ENCODE results near the gene CLN6.
"Not testable (repeated sequence)": the region's sequence is repeated elsewhere in the genome, so short reads cannot be mapped to it uniquely, and the experiment has no call there.

CLN6 gene

DNA sequence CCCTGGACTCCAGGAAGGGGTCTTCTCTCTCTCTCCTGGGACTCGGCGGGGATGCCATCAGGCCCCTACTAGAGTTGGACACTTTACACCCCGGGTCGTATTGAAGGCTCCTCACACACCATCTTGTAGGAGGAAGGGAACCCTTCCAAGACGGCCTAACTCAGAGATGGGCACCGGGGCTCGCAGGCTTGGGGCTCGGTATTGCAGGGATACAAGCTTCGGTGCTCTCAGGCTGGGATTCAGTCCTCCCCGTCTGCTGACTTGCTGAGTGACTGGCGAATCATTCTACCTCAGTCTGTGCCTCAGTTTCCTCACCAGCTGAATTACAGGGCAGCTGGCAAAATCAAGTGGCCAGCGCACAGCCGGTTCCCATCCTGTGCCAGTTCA is 24.0 kb downstream of the CLN6 start:
- no peak for DNase-seq

DNA sequence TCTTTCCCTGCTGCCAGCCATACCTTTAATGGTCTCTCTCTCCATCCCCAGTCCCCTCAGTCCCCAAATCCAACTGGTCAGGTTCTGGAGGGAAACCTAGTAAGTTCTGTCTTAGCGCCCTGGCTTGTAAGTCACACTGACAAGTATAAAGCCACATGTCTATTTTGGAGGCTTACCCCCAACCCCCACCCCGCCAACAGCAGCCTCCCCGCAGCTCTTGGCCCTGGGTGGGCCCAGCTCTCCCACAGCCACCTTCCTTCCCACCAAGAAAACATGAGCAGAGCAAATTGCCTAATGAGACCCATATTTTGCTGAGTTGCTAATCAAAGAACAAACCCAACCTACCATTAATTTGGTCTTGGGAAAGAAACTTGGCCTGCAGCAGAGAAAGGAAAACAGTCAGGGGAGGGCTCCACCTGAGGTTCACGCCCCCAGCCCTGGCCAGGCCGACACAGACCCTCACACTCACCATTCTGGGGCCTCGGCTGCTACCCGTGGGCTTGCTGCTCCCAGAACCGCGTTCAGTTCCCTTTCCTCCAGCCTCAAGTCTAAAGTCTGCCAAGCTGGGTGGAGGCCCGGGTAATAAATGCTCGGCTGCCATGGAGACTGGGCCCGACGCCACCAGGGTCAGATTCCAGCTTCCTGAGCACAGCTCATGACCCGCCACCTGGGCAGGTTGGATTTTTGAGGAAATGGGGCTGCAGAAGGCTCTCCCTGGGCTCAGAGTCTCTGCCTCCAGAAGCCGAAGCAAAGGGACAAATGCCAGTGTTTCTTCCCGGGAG is 24.6 kb downstream of the CLN6 start, which contains the start of gene CALML4:
TSS of gene CALML4 (minus strand) at position 557 of the 782 bp plus-strand sequence. CDS start at position 472, 85 bp downstream.
- DNase-seq: peak; percentile 36 to 64 (median 52)

DNA sequence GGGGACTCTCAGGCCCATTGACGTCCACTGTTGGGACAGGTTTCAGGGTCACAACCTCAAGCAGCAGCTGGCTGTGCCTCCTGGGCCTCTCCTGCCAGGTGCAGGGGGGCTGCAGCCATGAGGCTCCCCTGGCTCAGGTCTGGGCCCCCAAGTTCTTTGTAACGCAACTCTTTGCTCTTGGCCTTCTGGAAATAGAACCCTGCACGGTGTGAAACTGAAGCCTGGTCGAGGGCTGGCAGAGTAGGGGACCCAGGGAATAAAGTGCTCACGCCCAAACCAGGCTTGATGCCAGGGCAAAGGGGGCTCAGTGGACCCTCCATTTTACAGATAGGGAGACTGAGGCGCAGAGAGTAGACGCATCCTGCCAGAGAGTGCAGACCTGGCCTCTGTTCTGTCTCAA is 25.2 kb downstream of the CLN6 start:
- no peak for DNase-seq

DNA sequence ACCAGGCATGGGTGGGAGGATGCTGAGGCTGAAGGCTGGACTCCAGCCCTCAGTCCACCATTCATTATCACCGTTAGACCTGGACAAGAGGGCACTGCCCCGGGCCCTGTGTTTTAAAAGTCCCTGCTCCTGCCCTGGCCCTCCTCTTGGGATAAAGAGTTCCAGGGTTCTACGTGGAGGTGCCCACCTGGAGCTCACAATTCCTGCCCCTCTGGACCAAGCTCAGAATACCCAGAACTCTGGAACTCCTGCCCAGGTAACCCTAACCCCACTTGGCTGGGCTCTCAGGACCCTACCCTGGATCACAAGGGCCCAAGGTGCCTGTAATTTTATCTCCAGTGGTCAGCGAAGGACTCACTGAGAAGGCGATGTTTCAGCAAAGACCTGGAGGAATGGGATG is 25.6 kb downstream of the CLN6 start:
- no peak for DNase-seq

DNA sequence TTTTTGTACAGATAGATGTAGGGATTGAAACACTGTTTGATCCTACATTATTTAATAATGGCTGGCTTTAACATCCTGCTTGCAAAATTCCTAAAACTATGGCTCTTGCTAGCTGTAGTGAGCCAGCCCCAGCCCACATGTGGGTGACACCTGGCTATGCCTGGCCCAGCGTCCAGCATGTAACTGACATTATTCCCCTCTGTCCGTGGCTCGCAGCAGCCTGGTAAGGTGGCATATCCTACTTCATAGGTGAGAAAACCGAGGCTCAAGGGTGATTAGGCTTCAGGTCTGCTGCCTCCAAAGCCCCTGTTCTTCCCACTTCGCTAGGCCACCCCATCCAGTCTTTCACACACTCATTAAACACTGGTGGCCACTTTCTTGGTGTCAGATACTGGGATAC is 26.0 kb downstream of the CLN6 start:
- DNase-seq: no peak

DNA sequence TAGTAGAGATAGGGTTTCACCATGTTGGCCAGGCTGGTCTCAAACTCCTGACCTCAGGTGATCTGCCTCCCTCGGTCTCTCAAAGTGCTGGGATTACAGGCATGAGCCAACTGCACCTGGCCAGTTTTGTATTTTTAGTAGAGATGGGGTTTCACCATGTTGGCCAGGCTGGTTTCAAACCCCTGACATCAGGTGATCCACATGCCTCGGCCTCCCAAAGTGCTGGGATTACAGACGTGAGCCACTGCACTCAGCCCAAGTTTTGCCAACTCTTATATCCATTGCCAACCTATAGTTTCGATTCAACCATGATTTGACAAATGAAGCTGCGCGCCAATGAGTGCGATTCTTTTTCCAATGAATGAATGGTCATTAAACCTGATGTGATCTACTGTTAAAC is 26.5 kb downstream of the CLN6 start:
- DNase-seq: not testable (repeated sequence)

DNA sequence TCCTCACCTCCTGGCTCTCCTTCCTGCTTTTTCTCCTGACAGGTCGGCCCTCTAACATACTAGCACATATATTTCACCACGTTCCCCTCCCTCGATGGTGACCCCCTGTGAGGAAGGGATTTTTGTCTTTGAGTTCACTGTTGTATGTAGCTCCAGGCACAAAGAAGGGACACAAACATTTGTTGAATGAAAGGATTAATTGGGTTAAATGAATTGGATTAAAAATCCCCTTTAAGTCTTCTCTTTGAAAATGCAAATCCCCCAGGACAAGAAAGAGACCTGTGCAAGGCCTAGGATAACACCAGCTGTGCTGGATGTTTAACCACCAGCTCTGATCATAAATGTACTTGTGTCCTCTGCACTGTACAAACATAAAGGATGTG is 27.7 kb downstream of the CLN6 start:
- DNase-seq: no peak

DNA sequence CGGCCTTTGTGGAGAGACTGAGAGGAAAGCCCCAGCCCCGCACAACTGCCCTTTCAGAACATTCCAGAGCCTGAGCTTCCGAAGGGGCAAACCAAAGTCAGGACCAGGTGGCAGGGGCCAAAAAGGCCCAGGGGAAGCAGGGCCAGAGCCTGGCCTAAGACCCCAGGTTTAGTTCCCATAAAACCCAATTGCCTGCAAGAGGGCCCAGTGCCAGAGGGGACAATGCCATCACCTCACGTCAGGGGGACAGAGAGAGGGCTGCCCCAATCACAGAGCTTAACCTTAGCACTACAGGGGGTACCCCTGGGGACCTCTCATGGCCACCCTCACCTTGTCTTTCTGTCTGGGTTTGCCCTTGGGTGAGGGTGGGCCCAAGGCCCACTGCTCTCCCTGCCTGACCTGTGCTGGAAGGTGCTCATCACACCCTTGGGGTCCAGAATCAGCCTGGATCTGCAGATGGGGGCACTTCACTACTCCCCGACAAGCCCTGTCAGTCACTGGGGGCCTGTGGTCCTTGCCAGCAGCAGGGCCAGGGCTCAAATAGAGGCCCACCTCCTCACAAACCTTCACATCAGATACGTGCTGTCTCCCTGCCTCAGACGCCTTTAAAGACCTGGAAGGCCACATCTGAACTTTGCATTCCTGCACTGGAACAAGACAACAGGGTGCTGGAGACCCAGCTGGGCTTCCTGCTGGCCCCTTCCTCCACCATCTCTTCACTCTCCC is 28.2 kb downstream of the CLN6 start:
- DNase-seq: no peak

DNA sequence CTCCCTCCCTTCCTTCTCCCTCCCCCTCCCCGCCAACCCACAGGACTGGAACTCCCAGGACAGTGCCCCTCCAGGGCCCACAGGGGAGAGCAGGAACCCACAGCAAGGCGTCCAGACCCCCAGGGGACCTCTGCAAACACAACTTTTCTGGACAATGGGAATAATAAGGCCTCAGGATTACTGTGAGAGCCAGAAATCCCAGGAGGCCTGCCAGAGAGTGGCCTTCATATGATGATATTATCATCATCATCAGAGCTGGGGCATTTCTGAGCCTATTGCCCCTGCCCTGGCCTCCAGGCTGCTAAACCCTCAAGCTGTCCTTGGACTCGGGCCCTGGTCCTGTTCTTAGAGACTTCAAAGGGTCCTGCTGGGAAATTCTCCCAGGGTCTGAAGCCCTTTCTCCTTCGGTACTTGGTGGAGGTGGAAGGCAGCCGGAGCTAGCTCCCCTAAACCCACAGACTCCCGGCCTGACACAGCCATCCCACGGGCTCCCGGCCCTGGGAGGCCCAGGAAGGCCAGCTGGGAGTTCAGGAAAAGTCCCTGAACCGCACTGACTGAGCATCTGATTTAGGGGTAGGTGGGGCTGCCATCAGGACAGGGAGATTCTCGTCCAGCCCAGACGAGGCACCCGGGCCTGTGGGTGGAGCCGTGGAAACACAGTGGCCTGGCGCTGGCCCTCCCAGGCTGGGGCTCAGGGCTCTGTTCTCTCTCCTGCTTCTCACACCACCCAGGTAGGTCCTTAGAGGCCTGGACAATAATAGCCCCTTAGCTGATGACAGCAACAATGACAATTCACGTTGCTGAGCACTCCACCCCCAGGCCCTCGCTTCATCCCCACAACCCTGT is 29.3 kb downstream of the CLN6 start:
- DNase-seq: no peak

DNA sequence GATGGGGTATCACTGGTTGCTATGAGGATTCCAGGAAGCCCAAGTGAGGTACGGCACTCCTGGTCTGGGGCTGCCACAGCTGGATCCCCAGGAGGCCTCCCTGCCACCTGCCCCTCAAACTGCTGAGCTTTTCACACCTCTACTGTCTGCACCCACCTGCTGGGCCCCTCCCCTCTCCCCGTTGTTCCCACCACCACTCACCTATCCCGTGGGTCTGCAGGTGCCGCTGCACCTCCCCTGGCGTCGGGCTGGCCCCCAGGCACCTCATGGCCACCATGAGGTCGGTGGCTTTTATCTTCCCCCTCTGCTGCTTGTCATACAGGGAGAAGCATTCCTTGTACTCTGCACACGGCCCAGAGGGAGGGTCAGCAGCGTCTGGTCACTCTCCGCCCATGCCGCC is 30.2 kb downstream of the CLN6 start:
- DNase-seq: no peak

DNA sequence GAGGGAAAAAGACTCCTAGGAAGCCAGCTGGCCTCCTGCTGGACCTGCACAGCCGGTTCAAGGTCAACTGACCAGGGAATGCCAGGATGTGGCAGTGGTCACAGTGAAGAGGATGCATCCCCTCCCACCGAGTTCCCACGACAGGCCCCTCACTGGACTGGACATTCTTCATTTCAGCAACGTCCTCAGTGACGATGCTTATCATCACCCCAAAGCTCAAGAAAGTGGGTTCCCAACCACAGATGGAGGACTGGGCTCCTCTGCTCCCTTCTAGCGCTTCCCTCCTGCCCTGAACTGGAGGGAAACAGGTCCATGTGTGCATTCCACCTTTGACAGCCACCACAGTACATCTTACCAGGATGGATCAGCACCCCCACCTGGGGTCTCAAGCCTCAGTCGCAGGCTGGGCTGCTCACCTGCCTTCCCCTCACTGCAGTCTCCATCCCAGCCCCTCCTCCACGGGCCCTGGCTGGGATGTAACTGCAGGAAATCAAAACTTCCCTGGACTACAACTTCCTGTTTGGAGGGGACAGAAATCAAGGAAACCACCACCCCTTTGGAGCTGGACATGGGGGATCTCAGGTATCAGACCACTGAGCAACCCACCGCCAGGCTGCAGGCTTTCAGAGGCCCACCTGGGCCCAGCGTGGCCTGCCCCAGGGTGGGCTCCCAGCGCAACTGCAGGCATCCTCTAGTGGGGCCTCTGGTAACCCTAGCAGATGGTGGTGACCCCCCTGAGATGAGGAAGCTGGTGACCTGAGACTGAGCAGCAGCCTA is 31.7 kb downstream of the CLN6 start:
- DNase-seq: no peak

DNA sequence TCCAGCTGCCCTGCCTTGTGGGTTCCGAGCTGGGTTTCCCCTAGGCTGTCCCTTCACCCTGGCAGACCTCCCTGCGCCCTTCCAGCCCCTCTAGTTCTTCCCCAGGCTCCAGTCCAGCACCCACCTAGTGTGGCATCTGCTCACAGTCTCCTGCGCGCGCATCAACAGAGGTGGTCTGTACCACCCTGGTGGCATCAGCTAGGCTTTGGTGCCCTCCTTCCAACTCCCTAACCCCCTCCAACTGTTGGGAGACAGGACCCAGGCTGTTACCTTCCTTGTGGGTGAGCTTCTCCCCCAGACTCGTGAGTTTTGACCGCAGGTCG is 32.4 kb downstream of the CLN6 start:
- DNase-seq: no peak

DNA sequence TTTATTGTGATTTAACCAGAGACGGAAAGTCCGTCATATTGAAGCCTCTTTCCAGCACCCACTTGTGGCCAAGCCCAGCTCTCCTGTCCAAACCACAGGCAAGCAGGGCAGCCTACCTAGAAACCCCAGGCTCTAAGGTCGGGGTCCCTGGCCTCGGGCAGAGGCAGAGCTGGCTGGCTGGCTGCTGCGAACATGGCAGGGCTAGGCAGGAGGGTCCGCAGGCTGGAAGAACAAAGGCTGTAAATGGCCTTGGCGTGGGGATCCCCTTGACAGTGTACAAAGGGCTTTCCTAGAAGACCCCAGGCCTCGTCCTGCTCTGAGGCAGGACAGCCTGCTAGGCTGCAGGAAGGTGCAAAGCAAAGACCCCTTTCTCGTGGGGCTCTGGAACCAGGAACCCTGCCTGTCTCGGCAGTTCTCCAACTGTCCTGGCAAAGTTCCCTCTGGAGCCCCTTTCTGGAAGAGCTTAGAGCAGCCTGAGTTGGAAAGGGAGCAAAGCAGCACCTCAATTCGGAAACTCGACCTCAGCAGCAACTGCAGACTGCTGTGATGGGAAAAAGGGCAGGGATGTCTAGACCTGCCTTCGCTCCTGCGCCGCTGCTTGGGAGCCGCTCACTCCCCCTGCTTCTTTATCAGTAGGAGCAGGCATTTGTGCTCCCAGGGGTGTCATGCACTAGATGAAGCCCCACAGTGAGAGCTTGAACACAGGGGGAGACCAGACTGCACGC is 32.9 kb downstream of the CLN6 start:
- DNase-seq: no peak

DNA sequence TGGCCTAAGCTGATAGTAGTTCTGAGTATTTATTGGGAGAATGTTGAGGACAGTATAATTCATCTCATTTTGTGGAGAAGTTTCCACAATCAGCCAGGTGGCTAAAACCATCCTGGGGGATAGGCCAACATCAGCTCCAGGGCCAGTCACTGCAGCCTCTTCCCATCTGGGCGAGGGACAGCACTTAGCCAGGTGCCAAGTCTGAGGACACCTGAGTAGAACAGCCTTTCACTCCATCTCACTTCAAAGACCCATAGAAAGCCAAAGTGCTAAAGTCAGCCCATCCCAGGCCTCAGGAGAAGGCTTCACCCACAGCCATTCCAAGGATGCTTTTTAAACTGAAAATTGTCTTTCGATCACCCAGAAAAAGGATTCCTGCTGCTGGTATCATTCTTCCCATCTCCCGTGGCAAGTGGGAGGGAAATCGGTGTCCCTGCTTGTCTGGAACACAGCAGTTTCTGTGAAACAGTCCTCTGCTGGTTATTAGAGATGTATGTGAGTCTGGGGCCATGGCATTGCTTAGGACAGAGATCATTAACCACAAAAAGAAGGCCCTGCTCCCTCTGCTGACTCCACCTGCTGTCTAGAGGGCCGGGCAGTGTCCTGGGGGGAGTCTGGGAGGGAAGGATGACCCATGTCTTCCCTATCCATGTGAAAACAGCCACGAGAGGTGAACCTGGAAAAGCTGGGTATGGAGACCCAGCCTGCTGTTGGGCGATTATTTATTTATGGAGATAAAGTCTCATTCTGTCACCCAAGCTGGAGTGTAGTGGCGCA is 34.0 kb downstream of the CLN6 start:
- no peak for DNase-seq

DNA sequence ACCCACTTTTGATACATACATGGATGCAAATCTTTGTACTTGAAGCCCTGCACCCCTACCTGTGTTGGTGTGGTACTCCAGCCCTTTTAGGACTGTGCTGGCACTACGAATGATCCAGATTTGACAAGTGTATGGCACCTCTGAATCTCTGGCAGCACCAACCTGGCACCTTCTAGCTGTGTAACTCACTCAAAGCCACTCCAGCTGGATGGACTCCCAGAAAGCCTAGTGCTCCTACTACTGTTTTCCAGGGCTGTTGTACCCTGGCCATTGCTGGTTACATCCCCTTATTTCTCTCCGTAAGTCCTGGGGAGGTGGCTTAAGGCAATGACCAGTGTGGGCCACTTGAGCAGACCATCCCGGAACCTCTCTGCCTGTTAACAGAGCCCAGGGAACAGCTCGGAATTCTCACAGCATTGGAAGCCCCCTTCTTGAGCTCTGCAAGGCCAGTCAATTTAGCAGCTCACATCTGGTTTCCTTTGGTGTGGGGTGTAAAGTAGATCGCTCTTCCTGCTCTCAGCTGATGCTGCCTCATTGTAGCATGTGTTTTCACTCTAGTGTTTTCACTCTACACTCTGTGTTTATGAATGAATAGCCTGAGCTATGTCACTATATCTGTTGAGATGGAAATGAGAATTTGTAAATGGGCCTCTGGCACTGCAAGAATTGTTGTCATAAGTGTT is 36.6 kb downstream of the CLN6 start:
- DNase-seq: no peak

DNA sequence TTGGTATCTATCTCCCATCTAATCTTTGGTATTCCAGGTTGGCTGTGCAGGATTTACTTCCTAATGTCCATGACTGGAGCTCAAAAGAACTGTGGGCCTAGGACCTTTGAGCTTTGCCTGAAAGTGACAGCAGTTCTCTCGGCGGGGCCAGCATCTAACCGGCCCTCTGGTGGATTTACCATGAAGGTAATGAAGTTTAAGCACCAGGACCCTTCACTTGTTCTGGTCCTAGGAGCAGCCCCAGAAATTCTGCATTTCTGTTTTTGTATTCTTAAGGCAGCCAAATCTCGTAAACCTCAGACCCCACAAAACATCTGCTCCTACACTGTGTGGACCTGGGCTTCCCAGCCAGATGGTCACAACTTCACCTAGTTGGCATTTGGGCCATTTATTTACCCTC is 37.4 kb downstream of the CLN6 start:
- DNase-seq: no peak

DNA sequence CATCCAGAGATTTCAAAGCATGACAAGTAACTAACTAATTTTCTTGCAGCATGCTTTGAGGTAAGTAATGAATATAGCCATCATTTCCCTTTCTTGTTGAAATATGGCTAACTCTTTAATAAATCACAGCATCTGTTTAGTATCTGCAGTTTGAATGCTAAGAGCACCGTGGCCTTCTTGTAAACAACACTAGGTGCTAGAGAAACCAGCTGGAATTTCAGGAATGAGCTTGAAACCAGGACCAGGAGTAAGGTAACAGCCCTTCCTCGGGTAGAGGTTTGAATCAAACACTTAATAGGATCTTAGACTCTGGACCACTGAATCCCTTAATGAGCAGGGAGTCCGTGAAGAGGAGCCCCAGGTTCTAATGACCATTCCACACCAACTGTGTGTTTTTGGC is 38.0 kb downstream of the CLN6 start:
- DNase-seq: no peak

DNA sequence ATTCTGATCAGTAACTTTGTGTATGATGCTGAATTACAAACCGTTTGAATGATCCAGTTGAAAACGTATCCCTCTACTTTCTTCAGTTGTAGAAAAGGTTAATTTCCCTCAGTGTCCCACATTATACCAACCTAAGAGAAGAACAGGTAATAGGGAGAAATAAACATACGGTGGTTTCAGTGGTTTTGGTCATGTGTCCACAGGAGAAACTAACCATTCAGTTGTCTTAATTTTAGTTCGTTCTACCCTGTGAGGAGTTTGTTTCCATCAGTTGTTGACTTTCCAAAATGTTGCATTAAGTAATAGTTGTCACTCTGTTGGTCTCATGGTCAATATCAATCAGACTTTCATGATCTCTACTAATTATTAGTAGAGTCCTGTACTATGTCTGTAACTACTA is 39.5 kb downstream of the CLN6 start:
- DNase-seq: no peak

DNA sequence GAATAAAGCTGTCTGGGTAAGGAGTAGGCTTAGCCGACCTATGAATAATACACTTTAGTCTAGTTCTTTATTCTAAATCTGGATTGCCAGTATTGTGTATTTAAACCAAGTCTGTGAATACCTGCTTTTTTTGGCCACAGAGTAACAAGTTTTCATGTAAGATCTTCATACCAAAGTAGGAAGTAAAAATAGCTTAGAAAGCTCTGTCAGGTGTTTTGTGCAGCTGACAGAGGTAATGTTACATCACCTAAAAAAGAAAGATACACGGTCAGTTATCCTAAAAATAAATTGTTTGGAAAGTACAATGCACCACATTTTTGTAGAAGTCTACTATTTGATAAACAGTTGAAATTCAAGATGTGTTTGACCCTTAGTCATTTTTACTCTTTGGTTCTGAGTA is 40.9 kb downstream of the CLN6 start:
- DNase-seq: no peak

DNA sequence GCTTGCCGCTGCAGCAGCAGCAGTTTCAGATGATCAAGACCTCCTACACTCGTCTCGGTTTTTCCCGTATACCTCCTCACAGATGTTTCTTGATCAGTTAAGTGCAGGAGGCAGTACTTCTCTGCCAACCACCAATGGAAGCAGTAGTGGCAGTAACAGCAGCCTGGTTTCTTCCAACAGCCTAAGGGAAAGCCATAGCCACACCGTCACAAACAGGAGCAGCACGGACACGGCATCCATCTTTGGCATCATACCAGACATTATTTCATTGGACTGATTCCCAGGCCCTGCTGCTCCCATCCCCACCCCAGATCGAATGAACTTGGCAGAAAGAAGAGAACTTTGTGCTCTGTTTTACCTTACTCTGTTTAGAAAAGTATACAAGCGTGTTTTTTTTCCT is 42.0 kb downstream of the CLN6 start:
- DNase-seq: no peak

All from suppressor macrophage treated with lipopolysaccharide for 1 hour (primary cell).